Uterus (tissue), 4 donors: Measurements from ENCODE around the gene SMARCA2. TPM values are rescaled to one million over a fixed set of nuclear protein-coding genes. Genes with fewer than 3 reads are reported as not detected.

Experiments
- DNase-seq, 2 donors: peaks; one replicate each; pipeline ENCODE4 v3.0.0-alpha.2; 2019 to 2020
- H3K27ac ChIP-seq, 2 donors: fragments of 200-600 bp; sonication (generic); 1 replicate in 1 of 2; 2 replicates in 1 of 2; pipeline ENCODE4 v1.5.1; 2016 to 2018
- H3K27me3 ChIP-seq, 2 donors: fragments of 200-600 bp; sonication (generic); one replicate each; pipeline ENCODE4 v1.5.1; 2018 to 2019; ENCODE audit warnings: control low read depth in 1 of 2
- H3K36me3 ChIP-seq, 2 donors: fragments of 200-600 bp; sonication (generic); one replicate each; pipeline ENCODE4 v1.5.1; 2019; ENCODE audit warnings: control low read depth in 1 of 2
- H3K4me1 ChIP-seq, 2 donors: fragments of 200-600 bp; sonication (generic); one replicate each; pipeline ENCODE4 v1.5.1; 2018 to 2019; ENCODE audit warnings: control low read depth in 1 of 2
- H3K4me3 ChIP-seq, 2 donors: fragments of 200-600 bp; sonication (generic); 1 replicate in 1 of 2; 2 replicates in 1 of 2; pipeline ENCODE4 v1.5.1; 2018 to 2019; ENCODE audit warnings: mild to moderate bottlenecking in 1 of 2
- H3K9me3 ChIP-seq, 2 donors: fragments of 200-600 bp; sonication (generic); one replicate each; pipeline ENCODE4 v1.5.1; 2019; ENCODE audit warnings: control low read depth in 1 of 2
- POLR2A ChIP-seq, 2 donors: fragments of 450-650 bp; IDR thresholded peaks; one replicate each; pipeline ENCODE4 v1.6.1; 2016; ENCODE audit warnings: antibody characterized with exemption in 2 of 2, mild to moderate bottlenecking in 1 of 2, moderate library complexity in 1 of 2
- intact Hi-C: fragments of 100-400 bp; cut with DNase I; formaldehyde crosslinking; loops from one replicate; pipeline ENCODE4 v1.15.1; 2023; ENCODE audit warnings: low total_unique reads
- total RNA-seq, 4 donors: library from RNA; depleted of rRNA in 3 of 4; stranded (reverse); fragments of >200 nt in 3 of 4; gene quantifications; one replicate each; pipeline versions ENCODE4 v1.1.0 to v1.2.4, GENCODE V29; 2014 to 2023
- TF ChIP-seq, protein P1 (sequence below), 4 experiments: fragments of 200-600 bp in 2 of 4; fragments of 450-650 bp in 2 of 4; sonication (generic) in 2 of 4; IDR thresholded peaks; one replicate each; pipeline ENCODE4 v1.5.1; 2016 to 2019; ENCODE audit warnings: antibody characterized with exemption in 4 of 4, mild to moderate bottlenecking in 2 of 4, moderate library complexity in 1 of 4
- donor health status: DM: yes; HTN: yes; CAD: no.

The SMARCA2 gene
- total RNA-seq, 4 donors from 2014 or later = 51.7 to 251 (median 214) TPM

- TF ChIP-seq, protein P1, sequence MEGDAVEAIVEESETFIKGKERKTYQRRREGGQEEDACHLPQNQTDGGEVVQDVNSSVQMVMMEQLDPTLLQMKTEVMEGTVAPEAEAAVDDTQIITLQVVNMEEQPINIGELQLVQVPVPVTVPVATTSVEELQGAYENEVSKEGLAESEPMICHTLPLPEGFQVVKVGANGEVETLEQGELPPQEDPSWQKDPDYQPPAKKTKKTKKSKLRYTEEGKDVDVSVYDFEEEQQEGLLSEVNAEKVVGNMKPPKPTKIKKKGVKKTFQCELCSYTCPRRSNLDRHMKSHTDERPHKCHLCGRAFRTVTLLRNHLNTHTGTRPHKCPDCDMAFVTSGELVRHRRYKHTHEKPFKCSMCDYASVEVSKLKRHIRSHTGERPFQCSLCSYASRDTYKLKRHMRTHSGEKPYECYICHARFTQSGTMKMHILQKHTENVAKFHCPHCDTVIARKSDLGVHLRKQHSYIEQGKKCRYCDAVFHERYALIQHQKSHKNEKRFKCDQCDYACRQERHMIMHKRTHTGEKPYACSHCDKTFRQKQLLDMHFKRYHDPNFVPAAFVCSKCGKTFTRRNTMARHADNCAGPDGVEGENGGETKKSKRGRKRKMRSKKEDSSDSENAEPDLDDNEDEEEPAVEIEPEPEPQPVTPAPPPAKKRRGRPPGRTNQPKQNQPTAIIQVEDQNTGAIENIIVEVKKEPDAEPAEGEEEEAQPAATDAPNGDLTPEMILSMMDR (IDR thresholded peaks at IDR 0.05) = no peak
- Histone ChIP-seq H3K36me3 (no peaks in the 10 kb centered on the region), H3K27me3 (no peaks in the 10 kb centered on the region), H3K4me3 (no peak overlapping the region), H3K9me3 (no peaks in the 10 kb centered on the region), H3K4me1 (peaks cover 0 to 3% of the 10 kb centered on the region in 2 donors), H3K27ac (no peak overlapping the region)
- DNase-seq = no peak
- intact Hi-C loops = no loop called here
These were observed 138.6 kb downstream of the SMARCA2 start for GRCh38 chr9:2153630-2154217.

GRCh38 chr9:2154731-2155130 lies 139.6 kb downstream of the SMARCA2 start:
- Histone ChIP-seq H3K27me3 (no peaks in the 10 kb centered on the region), H3K4me1 (peaks cover 0 to 3% of the 10 kb centered on the region in 2 donors), H3K36me3 (no peaks in the 10 kb centered on the region), H3K27ac (no peak overlapping the region), H3K4me3 (no peak overlapping the region), H3K9me3 (no peaks in the 10 kb centered on the region)
- no peak for DNase-seq
- intact Hi-C loops = no loop called here
- TF ChIP-seq POLR2A (IDR thresholded peaks at IDR 0.05) = no peak
- TF ChIP-seq, protein P1 (IDR thresholded peaks at IDR 0.05) = no peak

DNA sequence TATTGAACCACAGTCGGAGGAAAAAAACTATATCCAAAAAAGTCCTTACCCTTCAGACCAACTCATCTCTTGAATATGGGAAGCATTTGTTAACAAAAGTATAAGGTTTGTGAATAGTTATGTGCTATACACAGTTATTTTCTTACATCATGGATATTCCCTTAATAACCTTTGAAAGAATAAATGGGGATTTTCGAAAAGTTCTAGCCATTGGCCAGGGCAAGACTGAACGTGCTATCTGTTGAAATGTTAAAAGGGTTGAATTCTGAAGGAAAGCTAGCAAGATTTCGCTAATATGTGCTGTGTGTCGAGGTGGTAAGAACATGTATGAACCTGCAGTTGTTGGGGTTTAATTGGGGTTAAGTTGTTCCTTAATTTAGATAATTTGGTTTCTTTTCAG lies 140.8 kb downstream of the SMARCA2 start:
- TF ChIP-seq, protein P1 (IDR thresholded peaks at IDR 0.05) = no peak
- TF ChIP-seq POLR2A (IDR thresholded peaks at IDR 0.05) = no peak
- intact Hi-C loops = no loop called here
- H3K4me1 ChIP-seq = peaks cover 0 to 3% of the 10 kb centered on the region in 2 donors
- H3K27me3 ChIP-seq = no peaks in the 10 kb centered on the region
- no peak for DNase-seq
- no peak overlapping the region for H3K4me3 ChIP-seq
- H3K9me3 ChIP-seq = no peaks in the 10 kb centered on the region
- H3K27ac ChIP-seq = no peak overlapping the region
- no peaks in the 10 kb centered on the region for H3K36me3 ChIP-seq

DNA sequence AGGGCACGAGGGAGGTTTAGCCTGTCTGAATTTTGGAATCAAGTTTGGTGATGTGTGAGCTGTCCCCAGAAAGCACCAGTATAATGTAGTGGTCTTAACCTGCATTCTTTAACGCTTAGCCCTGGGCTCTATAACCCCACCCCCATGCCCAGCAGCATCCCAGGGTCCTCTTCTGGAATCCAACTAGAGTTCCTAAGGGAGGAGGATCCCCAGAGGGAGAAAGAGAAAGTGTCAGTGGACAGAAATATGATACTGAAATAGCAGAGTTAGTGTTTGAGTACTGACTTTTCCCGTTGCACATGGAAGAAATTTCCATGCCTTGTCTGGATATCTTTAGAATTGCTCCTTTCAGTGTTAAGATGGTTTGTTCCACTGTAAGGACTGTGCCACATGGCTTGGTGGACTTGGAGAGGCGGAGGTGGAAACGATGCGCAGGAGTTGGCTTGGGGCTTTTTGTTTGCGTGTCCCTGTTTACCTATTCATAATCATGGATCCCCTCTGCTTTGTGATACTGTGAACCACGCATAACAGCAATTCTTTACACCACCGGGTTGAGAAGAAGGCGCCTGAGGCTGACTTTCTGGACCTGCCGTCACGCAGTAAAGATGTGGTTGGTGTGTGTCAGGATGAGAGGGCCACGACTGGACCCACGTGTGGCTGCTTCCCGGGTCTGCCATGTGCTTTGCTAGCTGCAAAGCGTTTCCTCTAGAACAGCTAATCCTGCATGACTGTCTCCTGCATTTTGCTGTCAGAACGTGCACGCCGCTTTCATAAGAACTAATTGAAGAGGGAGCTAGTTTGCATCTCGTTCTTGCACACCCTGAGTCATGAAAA lies 142.3 kb downstream of the SMARCA2 start:
- TF ChIP-seq, protein P1 (IDR thresholded peaks at IDR 0.05) = no peak
- no peak for TF ChIP-seq POLR2A (IDR thresholded peaks at IDR 0.05)
- peaks cover 0 to 3% of the 10 kb centered on the region in 2 donors for H3K4me1 ChIP-seq

GRCh38 chr9:2158111-2158610 lies 143.0 kb downstream of the SMARCA2 start:
- intact Hi-C loops = no loop called here
- TF ChIP-seq, protein P1 (IDR thresholded peaks at IDR 0.05) = no peak
- TF ChIP-seq POLR2A (IDR thresholded peaks at IDR 0.05) = no peak
- H3K27me3 ChIP-seq = no peaks in the 10 kb centered on the region
- peak; percentile 60 to 67 for DNase-seq
- H3K9me3 ChIP-seq = no peaks in the 10 kb centered on the region
- peak overlapping the region; percentile 32 to 45 for H3K4me3 ChIP-seq
- peaks cover 0 to 3% of the 10 kb centered on the region in 2 donors for H3K4me1 ChIP-seq
- no peaks in the 10 kb centered on the region for H3K36me3 ChIP-seq
- peak overlapping the region; percentile 74 to 75 for H3K27ac ChIP-seq

More for the DNA sequence above, 142.3 kb downstream of the SMARCA2 start:
- peak overlapping the region; percentile 74 to 75 for H3K27ac ChIP-seq
- H3K27me3 ChIP-seq = no peaks in the 10 kb centered on the region
- H3K9me3 ChIP-seq = no peaks in the 10 kb centered on the region
- peak in 1 of 2 donors; percentile 34 for DNase-seq
- no peaks in the 10 kb centered on the region for H3K36me3 ChIP-seq
- H3K4me3 ChIP-seq = peak overlapping the region; percentile 32 to 45
- intact Hi-C loops = no loop called here
